Gastroesophageal sphincter (tissue), 3 donors: ENCODE measurements around the gene FBXW11.

Experiments used
- EP300 ChIP-seq: sonication (generic); formaldehyde crosslinking; IDR thresholded peaks from one replicate; pipeline ENCODE4 v1.6.1; 2017; ENCODE audit warnings: antibody characterized with exemption, mild to moderate bottlenecking
- POLR2A ChIP-seq, 2 donors: fragments of 450-650 bp; IDR thresholded peaks; one replicate each; pipeline ENCODE4 v1.6.1; 2017; ENCODE audit warnings: antibody characterized with exemption in 2 of 2, mild to moderate bottlenecking in 2 of 2, moderate library complexity in 1 of 2
- POLR2AphosphoS5 ChIP-seq: sonication (generic); formaldehyde crosslinking; IDR thresholded peaks from one replicate; pipeline ENCODE4 v1.6.1; 2017; ENCODE audit warnings: antibody characterized with exemption
- TF ChIP-seq, protein P1 (sequence below), 4 experiments: fragments of 200-600 bp in 2 of 4; fragments of 450-650 bp in 2 of 4; sonication (generic) in 1 of 4; IDR thresholded peaks; one replicate each; pipeline ENCODE4 v1.5.1; 2017 to 2019; ENCODE audit warnings: antibody characterized with exemption in 4 of 4, mild to moderate bottlenecking in 2 of 4, moderate library complexity in 2 of 4

DNA sequence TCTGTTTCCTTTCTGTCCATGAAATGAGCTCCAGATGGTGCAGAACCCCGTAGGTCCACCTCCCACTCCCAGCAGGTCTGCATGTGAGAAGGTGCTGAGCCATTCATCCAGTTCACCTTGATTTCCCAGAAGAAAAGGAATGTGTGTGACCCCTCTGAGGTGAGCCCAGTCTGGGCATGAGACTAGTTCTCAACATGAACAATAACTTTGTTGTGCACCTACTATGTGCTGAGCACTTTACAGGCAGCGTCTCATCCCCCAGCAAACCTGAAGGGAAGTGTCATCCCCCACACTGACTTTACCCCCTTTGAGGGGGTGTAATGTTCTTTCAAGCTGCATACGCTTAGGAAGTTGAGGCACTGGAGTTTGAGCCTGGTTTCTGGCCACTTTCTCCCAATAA is 159.4 kb downstream of the FBXW11 start:
- TF ChIP-seq, protein P1, sequence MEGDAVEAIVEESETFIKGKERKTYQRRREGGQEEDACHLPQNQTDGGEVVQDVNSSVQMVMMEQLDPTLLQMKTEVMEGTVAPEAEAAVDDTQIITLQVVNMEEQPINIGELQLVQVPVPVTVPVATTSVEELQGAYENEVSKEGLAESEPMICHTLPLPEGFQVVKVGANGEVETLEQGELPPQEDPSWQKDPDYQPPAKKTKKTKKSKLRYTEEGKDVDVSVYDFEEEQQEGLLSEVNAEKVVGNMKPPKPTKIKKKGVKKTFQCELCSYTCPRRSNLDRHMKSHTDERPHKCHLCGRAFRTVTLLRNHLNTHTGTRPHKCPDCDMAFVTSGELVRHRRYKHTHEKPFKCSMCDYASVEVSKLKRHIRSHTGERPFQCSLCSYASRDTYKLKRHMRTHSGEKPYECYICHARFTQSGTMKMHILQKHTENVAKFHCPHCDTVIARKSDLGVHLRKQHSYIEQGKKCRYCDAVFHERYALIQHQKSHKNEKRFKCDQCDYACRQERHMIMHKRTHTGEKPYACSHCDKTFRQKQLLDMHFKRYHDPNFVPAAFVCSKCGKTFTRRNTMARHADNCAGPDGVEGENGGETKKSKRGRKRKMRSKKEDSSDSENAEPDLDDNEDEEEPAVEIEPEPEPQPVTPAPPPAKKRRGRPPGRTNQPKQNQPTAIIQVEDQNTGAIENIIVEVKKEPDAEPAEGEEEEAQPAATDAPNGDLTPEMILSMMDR (IDR thresholded peaks at IDR 0.05) = no peak
- no peak for TF ChIP-seq POLR2A (IDR thresholded peaks at IDR 0.05)
- no peak for TF ChIP-seq EP300
- TF ChIP-seq POLR2AphosphoS5 = no peak
